ENCODE data around the gene BBLN. TPM values are rescaled to one million over a fixed set of nuclear protein-coding genes. Genes with fewer than 3 reads are reported as not detected.

The BBLN gene
- total and polyA plus RNA-seq, 2 of the 4 experiments (the other 2 are of a cell fraction) = 25.1 to 103 TPM

DNA sequence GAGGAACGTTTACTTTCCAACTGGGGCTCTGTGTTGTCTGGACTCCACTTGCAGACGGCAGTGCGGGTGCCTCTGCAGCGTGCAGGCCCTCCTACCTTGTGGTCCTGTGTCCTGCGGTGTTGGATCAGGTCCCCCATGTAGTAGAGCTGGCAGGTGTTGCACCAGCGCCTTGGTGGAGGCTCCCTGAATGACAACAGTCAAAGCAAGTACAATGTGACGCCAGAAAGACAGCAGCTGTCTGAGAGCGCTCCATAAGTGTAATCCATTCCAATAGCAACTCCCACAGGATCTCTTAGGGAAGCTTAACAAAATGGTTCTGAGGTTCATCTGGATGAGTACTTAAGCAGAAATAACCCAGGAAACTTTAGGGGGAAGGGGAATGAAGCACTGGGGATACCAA, 9.9 kb downstream of the BBLN start:
- Histone ChIP-seq H4K20me1 (ENCODE audit: insufficient read depth, low read length) (peaks cover 3% of the 10 kb centered on the region; the same call in 1 of the 2 replicates), H4K8ac (ENCODE audit: low read depth in 2 of 2, low read length in 2 of 2) (no peak overlapping the region), H2BK20ac (ENCODE audit: low read depth, low read length) (no peak overlapping the region), H2BK15ac (ENCODE audit: low read depth, low read length) (no peak overlapping the region), H2AFZ (replicated peaks; ENCODE audit: low read length, poor library complexity) (no peak overlapping the region), H2BK120ac (ENCODE audit: low read depth, low read length) (no peak overlapping the region), H3K4me2 (ENCODE audit: low read depth, low read length) (no peak overlapping the region), H4K5ac (ENCODE audit: low read depth, low read length) (no peak overlapping the region), H2AK5ac (ENCODE audit: low read depth, low read length) (no peak overlapping the region), H3K56ac (ENCODE audit: extremely low read depth, insufficient read depth, low read length) (no peak overlapping the region), H3K14ac (replicated peaks; ENCODE audit: low read depth, low read length) (no peak overlapping the region), H3K4me1 (ENCODE audit: control insufficient read depth, insufficient read depth, low read length) (peaks cover 3% of the 10 kb centered on the region; the same call in 1 of the 2 replicates), H3K4ac (ENCODE audit: low read depth, low read length) (no peak overlapping the region), H3K23ac (ENCODE audit: low read depth, low read length) (no peak overlapping the region), H3K18ac (ENCODE audit: low read depth, low read length) (no peak overlapping the region), H2BK5ac (ENCODE audit: low read depth, low read length, poor library complexity, severe bottlenecking) (no peak overlapping the region), H3K27ac (ENCODE audit: insufficient read depth, low read length) (no peak overlapping the region), H3K36me3 (ENCODE audit: control insufficient read depth, insufficient read depth, low read length) (peaks cover 43% of the 10 kb centered on the region), H3K79me1 (ENCODE audit: low read depth in 1 of 2, low read length in 2 of 2) (peaks cover 9 to 40% of the 10 kb centered on the region in 2 experiments), H4K91ac (ENCODE audit: insufficient read depth, low read depth, low read length) (no peak overlapping the region), H3K9ac (ENCODE audit: low read depth, low read length) (no peak overlapping the region), H3K9me1 (ENCODE audit: insufficient read depth, low read length) (peaks cover 18% of the 10 kb centered on the region), H3K4me3 (ENCODE audit: insufficient read depth, low read depth, low read length) (no peak overlapping the region), H2AK9ac (replicated peaks; ENCODE audit: low read depth, low read length, poor library complexity) (no peak overlapping the region), H3K9me3 (ENCODE audit: control insufficient read depth, insufficient read depth, low read length) (no peaks in the 10 kb centered on the region), H3K27me3 (ENCODE audit: control insufficient read depth, insufficient read depth, low read length) (no peaks in the 10 kb centered on the region)
- dilution Hi-C loops (cut with HindIII; ENCODE audit: low sequenced_read_pairs, unreplicated experiment) = no loop called here
- POLR2A ChIA-PET (ENCODE audit: unreplicated experiment) = no interaction called here
- intact Hi-C loops (cut with micrococcal nuclease) = no loop called here
- 84% methylated on average over 4 of the region's 8 CpGs; no CpG with 5 or more reads in 1 of the 2 experiments for WGBS, 2 experiments (ENCODE audit: extremely low coverage in 2 of 2, insufficient read length in 1 of 2)
- CTCF ChIA-PET = no interaction called here
- in situ Hi-C loops (cut with MboI; ENCODE audit: low sequenced_read_pairs) = no loop called here
- TF ChIP-seq CHD1 (IDR thresholded peaks at IDR 0.05; ENCODE audit: low read depth, low read length) (no peak), POLR2A (IDR thresholded peaks at IDR 0.05; ENCODE audit: low read depth, low read length) (no peak), FOS (IDR thresholded peaks at IDR 0.05; ENCODE audit: low read depth, low read length) (no peak), RAD21 (IDR thresholded peaks at IDR 0.05; ENCODE audit: low read length) (no peak), CEBPB (IDR thresholded peaks at IDR 0.05; ENCODE audit: low read depth, low read length) (no peak), RCOR1 (IDR thresholded peaks at IDR 0.05; ENCODE audit: insufficient replicate concordance, low read length) (no peak), BHLHE40 (IDR thresholded peaks at IDR 0.05; ENCODE audit: low read depth, low read length) (no peak), MAZ (IDR thresholded peaks at IDR 0.05; ENCODE audit: borderline replicate concordance, low read depth, low read length) (no peak), SMC3 (IDR thresholded peaks at IDR 0.05; ENCODE audit: low read depth, low read length) (no peak), MAFK (IDR thresholded peaks at IDR 0.05; ENCODE audit: low read depth, low read length) (no peak), NFE2L2 (IDR thresholded peaks at IDR 0.05; ENCODE audit: low read depth, low read length) (no peak), MXI1 (IDR thresholded peaks at IDR 0.05; ENCODE audit: borderline replicate concordance, low read depth, low read length) (no peak), RFX5 (IDR thresholded peaks at IDR 0.05; ENCODE audit: low read depth, low read length) (no peak)
- TF ChIP-seq, protein P1, sequence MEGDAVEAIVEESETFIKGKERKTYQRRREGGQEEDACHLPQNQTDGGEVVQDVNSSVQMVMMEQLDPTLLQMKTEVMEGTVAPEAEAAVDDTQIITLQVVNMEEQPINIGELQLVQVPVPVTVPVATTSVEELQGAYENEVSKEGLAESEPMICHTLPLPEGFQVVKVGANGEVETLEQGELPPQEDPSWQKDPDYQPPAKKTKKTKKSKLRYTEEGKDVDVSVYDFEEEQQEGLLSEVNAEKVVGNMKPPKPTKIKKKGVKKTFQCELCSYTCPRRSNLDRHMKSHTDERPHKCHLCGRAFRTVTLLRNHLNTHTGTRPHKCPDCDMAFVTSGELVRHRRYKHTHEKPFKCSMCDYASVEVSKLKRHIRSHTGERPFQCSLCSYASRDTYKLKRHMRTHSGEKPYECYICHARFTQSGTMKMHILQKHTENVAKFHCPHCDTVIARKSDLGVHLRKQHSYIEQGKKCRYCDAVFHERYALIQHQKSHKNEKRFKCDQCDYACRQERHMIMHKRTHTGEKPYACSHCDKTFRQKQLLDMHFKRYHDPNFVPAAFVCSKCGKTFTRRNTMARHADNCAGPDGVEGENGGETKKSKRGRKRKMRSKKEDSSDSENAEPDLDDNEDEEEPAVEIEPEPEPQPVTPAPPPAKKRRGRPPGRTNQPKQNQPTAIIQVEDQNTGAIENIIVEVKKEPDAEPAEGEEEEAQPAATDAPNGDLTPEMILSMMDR (conservative IDR thresholded peaks at IDR 0.05; ENCODE audit: low read depth, low read length) = no peak
- TF ChIP-seq, protein P2, sequence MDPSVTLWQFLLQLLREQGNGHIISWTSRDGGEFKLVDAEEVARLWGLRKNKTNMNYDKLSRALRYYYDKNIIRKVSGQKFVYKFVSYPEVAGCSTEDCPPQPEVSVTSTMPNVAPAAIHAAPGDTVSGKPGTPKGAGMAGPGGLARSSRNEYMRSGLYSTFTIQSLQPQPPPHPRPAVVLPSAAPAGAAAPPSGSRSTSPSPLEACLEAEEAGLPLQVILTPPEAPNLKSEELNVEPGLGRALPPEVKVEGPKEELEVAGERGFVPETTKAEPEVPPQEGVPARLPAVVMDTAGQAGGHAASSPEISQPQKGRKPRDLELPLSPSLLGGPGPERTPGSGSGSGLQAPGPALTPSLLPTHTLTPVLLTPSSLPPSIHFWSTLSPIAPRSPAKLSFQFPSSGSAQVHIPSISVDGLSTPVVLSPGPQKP (IDR thresholded peaks at IDR 0.05; ENCODE audit: borderline replicate concordance, low read depth, low read length) = no peak
- TF ChIP-seq, protein P3, sequence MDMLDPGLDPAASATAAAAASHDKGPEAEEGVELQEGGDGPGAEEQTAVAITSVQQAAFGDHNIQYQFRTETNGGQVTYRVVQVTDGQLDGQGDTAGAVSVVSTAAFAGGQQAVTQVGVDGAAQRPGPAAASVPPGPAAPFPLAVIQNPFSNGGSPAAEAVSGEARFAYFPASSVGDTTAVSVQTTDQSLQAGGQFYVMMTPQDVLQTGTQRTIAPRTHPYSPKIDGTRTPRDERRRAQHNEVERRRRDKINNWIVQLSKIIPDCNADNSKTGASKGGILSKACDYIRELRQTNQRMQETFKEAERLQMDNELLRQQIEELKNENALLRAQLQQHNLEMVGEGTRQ (IDR thresholded peaks at IDR 0.05; ENCODE audit: low read depth, low read length) = no peak
- BruUV-seq (replicated peaks) = no TSS peak
- no peak for ATAC-seq (ENCODE audit: low read depth)
- no peak for DNase-seq
